ENCODE data around the gene PAOX. TPM values are rescaled to one million over a fixed set of nuclear protein-coding genes. Genes with fewer than 3 reads are reported as not detected.
"Not testable (repeated sequence)": the region's sequence is repeated elsewhere in the genome, so short reads cannot be mapped to it uniquely, and the experiment has no call there.

PAOX gene
- total and polyA plus RNA-seq, 8 donors, result 2.8 to 9.9 (median 3.8) TPM

DNA sequence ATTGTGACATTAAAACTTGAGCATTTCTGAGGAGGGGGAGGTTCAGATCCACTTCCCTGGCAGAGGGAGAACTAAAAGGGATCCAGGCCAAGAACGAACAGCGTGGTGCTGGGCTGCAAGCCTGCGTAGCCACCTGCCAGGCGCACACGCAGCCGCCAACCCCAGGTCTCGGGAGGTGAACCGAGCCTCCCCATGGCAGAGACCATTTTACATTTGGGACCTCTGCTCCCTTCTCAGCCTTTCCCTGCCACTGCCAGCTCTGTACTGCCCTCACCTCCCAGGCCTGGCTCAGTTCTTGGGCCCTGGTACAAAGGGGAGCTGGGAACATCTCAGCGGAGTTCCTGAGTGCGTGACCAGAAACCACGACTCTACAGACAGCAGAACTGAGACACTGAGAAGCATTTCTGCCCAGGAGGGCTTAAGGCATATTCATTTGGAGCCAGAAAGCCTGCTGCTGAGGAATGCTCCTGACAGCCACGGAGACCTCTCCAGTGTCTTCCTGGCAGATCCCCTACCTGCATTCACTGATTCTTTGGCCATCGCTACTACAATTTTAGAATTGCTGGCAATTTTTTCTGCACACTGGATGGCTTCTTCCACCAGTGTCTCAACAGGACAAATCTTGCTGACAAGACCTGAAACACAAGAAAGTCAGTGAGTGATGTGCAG is 13.5 kb upstream of the PAOX start:
- H3K9me3 ChIP-seq, result no peaks in the 10 kb centered on the region
- no peaks in the 10 kb centered on the region for H3K27me3 ChIP-seq
- DNase-seq (no peak), ATAC-seq (no peak), FAIRE-seq (no peak)
- intact Hi-C loops (cut with DNase I), result no loop called here
- 87 to 89% methylated on average over 13 of the region's 13 CpGs for WGBS, 2 donors
- H3K4me3 ChIP-seq, result no peak overlapping the region
- H3K36me3 ChIP-seq, result peaks cover 6 to 66% (median 25%) of the 10 kb centered on the region in 3 donors
- peaks cover 0 to 4% (median 0%) of the 10 kb centered on the region in 3 donors for H3K4me1 ChIP-seq
- TF ChIP-seq, protein P1, sequence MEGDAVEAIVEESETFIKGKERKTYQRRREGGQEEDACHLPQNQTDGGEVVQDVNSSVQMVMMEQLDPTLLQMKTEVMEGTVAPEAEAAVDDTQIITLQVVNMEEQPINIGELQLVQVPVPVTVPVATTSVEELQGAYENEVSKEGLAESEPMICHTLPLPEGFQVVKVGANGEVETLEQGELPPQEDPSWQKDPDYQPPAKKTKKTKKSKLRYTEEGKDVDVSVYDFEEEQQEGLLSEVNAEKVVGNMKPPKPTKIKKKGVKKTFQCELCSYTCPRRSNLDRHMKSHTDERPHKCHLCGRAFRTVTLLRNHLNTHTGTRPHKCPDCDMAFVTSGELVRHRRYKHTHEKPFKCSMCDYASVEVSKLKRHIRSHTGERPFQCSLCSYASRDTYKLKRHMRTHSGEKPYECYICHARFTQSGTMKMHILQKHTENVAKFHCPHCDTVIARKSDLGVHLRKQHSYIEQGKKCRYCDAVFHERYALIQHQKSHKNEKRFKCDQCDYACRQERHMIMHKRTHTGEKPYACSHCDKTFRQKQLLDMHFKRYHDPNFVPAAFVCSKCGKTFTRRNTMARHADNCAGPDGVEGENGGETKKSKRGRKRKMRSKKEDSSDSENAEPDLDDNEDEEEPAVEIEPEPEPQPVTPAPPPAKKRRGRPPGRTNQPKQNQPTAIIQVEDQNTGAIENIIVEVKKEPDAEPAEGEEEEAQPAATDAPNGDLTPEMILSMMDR (IDR thresholded peaks at IDR 0.05), result no peak
- no peak overlapping the region for H3K27ac ChIP-seq

GRCh38 chr10:133366130-133366478 is 13.0 kb upstream of the PAOX start:
- TF ChIP-seq, protein P1 (IDR thresholded peaks at IDR 0.05), result no peak
- no peak for DNase-seq
- FAIRE-seq, result no peak
- H3K27me3 ChIP-seq, result no peaks in the 10 kb centered on the region
- H3K4me1 ChIP-seq, result no peaks in the 10 kb centered on the region
- no peaks in the 10 kb centered on the region for H3K9me3 ChIP-seq
- H3K4me3 ChIP-seq, result no peak overlapping the region
- WGBS, 2 donors, result 86% methylated on average over 17 of the region's 17 CpGs
- no peak for ATAC-seq
- H3K36me3 ChIP-seq, result peaks cover 6 to 67% (median 25%) of the 10 kb centered on the region in 3 donors
- intact Hi-C loops (cut with DNase I), result no loop called here
- H3K27ac ChIP-seq, result no peak overlapping the region

GRCh38 chr10:133366751-133367150 is 12.3 kb upstream of the PAOX start:
- no peak overlapping the region for H3K27ac ChIP-seq
- DNase-seq (peak in 1 of 6 donors; percentile 19), ATAC-seq (no peak), FAIRE-seq (no peak)
- H3K27me3 ChIP-seq, result no peaks in the 10 kb centered on the region
- no peaks in the 10 kb centered on the region for H3K4me1 ChIP-seq
- no peaks in the 10 kb centered on the region for H3K9me3 ChIP-seq
- H3K4me3 ChIP-seq, result no peak overlapping the region
- 94 to 97% methylated on average over 13 of the region's 13 CpGs for WGBS, 2 donors
- TF ChIP-seq, protein P1 (IDR thresholded peaks at IDR 0.05), result no peak
- H3K36me3 ChIP-seq, result peaks cover 6 to 67% (median 25%) of the 10 kb centered on the region in 3 donors
- intact Hi-C loops (cut with DNase I), result no loop called here

- H3K9me3 ChIP-seq; H3K27ac ChIP-seq; intact Hi-C loops (cut with DNase I); H3K4me1 ChIP-seq; FAIRE-seq; ATAC-seq; DNase-seq; H3K4me3 ChIP-seq; H3K27me3 ChIP-seq: not testable (repeated sequence)
- WGBS, 2 donors, result 94 to 96% methylated on average over 3 to 5 of the region's 7 CpGs
- H3K36me3 ChIP-seq, result peaks cover 6 to 64% (median 25%) of the 10 kb centered on the region in 3 donors
These were observed 11.6 kb upstream of the PAOX start for GRCh38 chr10:133367461-133367860.

GRCh38 chr10:133368153-133368552 is 10.9 kb upstream of the PAOX start:
- H3K9me3 ChIP-seq, result no peaks in the 10 kb centered on the region
- WGBS, 2 donors, result 95 to 96% methylated on average over 7 of the region's 7 CpGs
- H3K4me3 ChIP-seq, result no peak overlapping the region
- no peaks in the 10 kb centered on the region for H3K27me3 ChIP-seq
- no peak for DNase-seq
- H3K36me3 ChIP-seq, result peaks cover 6 to 57% (median 25%) of the 10 kb centered on the region in 3 donors
- FAIRE-seq, result no peak
- ATAC-seq, result no peak
- peaks cover 0 to 3% (median 0%) of the 10 kb centered on the region in 3 donors for H3K4me1 ChIP-seq
- intact Hi-C loops (cut with DNase I), result no loop called here
- TF ChIP-seq, protein P1 (IDR thresholded peaks at IDR 0.05), result no peak
- no peak overlapping the region for H3K27ac ChIP-seq
